Activated CD4-positive, alpha-beta memory T cell treated with anti-CD3 and anti-CD28 coated beads for 36 hours (primary cell): ENCODE results near the gene LSG1. TPM values are rescaled to one million over a fixed set of nuclear protein-coding genes. Genes with fewer than 3 reads are reported as not detected.

Experiments
- CTCF ChIA-PET: fragments of 350-600 bp; sonication (Branson Sonifier 250); formaldehyde crosslinking; loops from one replicate; lab custom pipeline; 2021; ENCODE audit warnings: antibody characterized with exemption, inconsistent platforms; lab: Charles Lee
- POLR2A ChIA-PET: fragments of 350-600 bp; sonication (Branson Sonifier 250); formaldehyde crosslinking; loops from one replicate; lab custom pipeline; 2021; ENCODE audit warnings: antibody characterized with exemption; lab: Charles Lee
- DNase-seq: peaks from one replicate; pipeline ENCODE4 v3.0.0-alpha.2; 2020
- H3K27ac Mint-ChIP-seq: one replicate; pipeline ENCODE4 v1.8.0; 2021; ENCODE audit warnings: mixed read lengths
- H3K27me3 Mint-ChIP-seq: one replicate; pipeline ENCODE4 v1.8.0; 2021; ENCODE audit warnings: mixed read lengths
- H3K36me3 Mint-ChIP-seq: one replicate; pipeline ENCODE4 v1.8.0; 2021; ENCODE audit warnings: mixed read lengths
- H3K4me1 Mint-ChIP-seq: one replicate; pipeline ENCODE4 v1.8.0; 2021; ENCODE audit warnings: low read depth, mixed read lengths
- H3K4me3 Mint-ChIP-seq: one replicate; pipeline ENCODE4 v1.8.0; 2021; ENCODE audit warnings: mild to moderate bottlenecking, mixed read lengths
- H3K9me3 Mint-ChIP-seq: one replicate; pipeline ENCODE4 v1.8.0; 2021; ENCODE audit warnings: mixed read lengths
- intact Hi-C: fragments of 100-400 bp; cut with micrococcal nuclease; formaldehyde crosslinking; loops from one replicate; pipeline ENCODE4 v1.15.1; 2023
- total RNA-seq, 2 experiments: library from RNA; stranded (reverse); gene quantifications; one replicate each; pipeline ENCODE4 v1.2.3, GENCODE V29; 2021

LSG1 gene
- total RNA-seq = 10 to 100 TPM; 34.6 to 35.3 TPM

GRCh38 chr3:194671900-194672808 lies at the start of gene LSG1:
Gene LSG1, minus strand, starts transcription at chr3:194672191. Its CDS starts 29 bp downstream, at chr3:194672162.
- intact Hi-C loops = loop anchor here (1.0 to 2.0 kb wide), 3 partner anchors 97 to 588 kb away; partner anchors contain the start of gene ATP13A3
- Mint-ChIP-seq H3K4me1 (peaks cover 59% of the 10 kb centered on the region), H3K27ac (peak within 1 kb of the TSS; percentile 94), H3K4me3 (peak within 1 kb of the TSS; percentile 98), H3K9me3 (no peaks in the 10 kb centered on the region), H3K27me3 (peaks cover 2% of the 10 kb centered on the region), H3K36me3 (peaks cover 15% of the 10 kb centered on the region)
- ChIA-PET CTCF (interaction anchor here (0.6 to 6.7 kb wide), 35 partner anchors 11 to 850 kb away, joined by 3 to 131 read pairs (median 4); partner anchors contain the start of genes FAM43A, TMEM44 and XXYLT1), POLR2A (interaction anchor here (1.0 to 7.0 kb wide), 4 partner anchors 13 to 461 kb away, joined by 3 to 107 read pairs (median 3); partner anchors contain the start of gene FAM43A)
- peak; percentile 93 for DNase-seq

- Mint-ChIP-seq H3K4me1 (peaks cover 2% of the 10 kb centered on the region), H3K27ac (no peak overlapping the region), H3K36me3 (no peaks in the 10 kb centered on the region), H3K27me3 (peaks cover 5% of the 10 kb centered on the region), H3K9me3 (no peaks in the 10 kb centered on the region), H3K4me3 (no peak overlapping the region)
- POLR2A ChIA-PET = interaction anchor here (0.6 kb wide), 1 partner anchor 37 kb away, joined by 3 read pairs; no protein-coding TSS in a partner anchor
- DNase-seq = no peak
- CTCF ChIA-PET = interaction anchor here (2.4 kb wide), 1 partner anchor 33 kb away, joined by 7 read pairs; no protein-coding TSS in a partner anchor
- intact Hi-C loops = no loop called here
These were observed 48.1 kb upstream of the LSG1 start for GRCh38 chr3:194720048-194720447.

GRCh38 chr3:194718079-194718478 lies 46.1 kb upstream of the LSG1 start:
- Mint-ChIP-seq H3K36me3 (no peaks in the 10 kb centered on the region), H3K27ac (no peak overlapping the region), H3K27me3 (peaks cover 3% of the 10 kb centered on the region), H3K9me3 (no peaks in the 10 kb centered on the region), H3K4me1 (peaks cover 2% of the 10 kb centered on the region), H3K4me3 (no peak overlapping the region)
- intact Hi-C loops = no loop called here
- CTCF ChIA-PET = interaction anchor here (0.8 to 0.9 kb wide), 2 partner anchors 35 to 47 kb away, joined by 3 to 4 read pairs; no protein-coding TSS in a partner anchor
- POLR2A ChIA-PET = no interaction called here
- no peak for DNase-seq

- CTCF ChIA-PET = interaction anchor here (1.9 kb wide), 1 partner anchor 33 kb away, joined by 7 read pairs; no protein-coding TSS in a partner anchor
- no peak overlapping the region for H3K27ac Mint-ChIP-seq
- DNase-seq = no peak
- H3K4me3 Mint-ChIP-seq = no peak overlapping the region
- H3K36me3 Mint-ChIP-seq = no peaks in the 10 kb centered on the region
- POLR2A ChIA-PET = no interaction called here
- peaks cover 2% of the 10 kb centered on the region for H3K4me1 Mint-ChIP-seq
- peaks cover 2% of the 10 kb centered on the region for H3K27me3 Mint-ChIP-seq
- no peaks in the 10 kb centered on the region for H3K9me3 Mint-ChIP-seq
- intact Hi-C loops = no loop called here
These were observed 43.2 kb upstream of the LSG1 start for GRCh38 chr3:194715022-194715800.

- no peak overlapping the region for H3K4me3 Mint-ChIP-seq
- H3K27me3 Mint-ChIP-seq = peaks cover 2% of the 10 kb centered on the region
- no peaks in the 10 kb centered on the region for H3K9me3 Mint-ChIP-seq
- no peak overlapping the region for H3K27ac Mint-ChIP-seq
- DNase-seq = no peak
- peaks cover 2% of the 10 kb centered on the region for H3K4me1 Mint-ChIP-seq
- intact Hi-C loops = no loop called here
- ChIA-PET CTCF (interaction anchor here (0.6 kb wide), 1 partner anchor 230 kb away, joined by 4 read pairs; no protein-coding TSS in a partner anchor), POLR2A (no interaction called here)
- no peaks in the 10 kb centered on the region for H3K36me3 Mint-ChIP-seq
These were observed 42.6 kb upstream of the LSG1 start for GRCh38 chr3:194714564-194714963.

GRCh38 chr3:194714137-194714455 lies 42.1 kb upstream of the LSG1 start:
- Mint-ChIP-seq H3K9me3 (no peaks in the 10 kb centered on the region), H3K4me1 (peaks cover 2% of the 10 kb centered on the region), H3K27ac (no peak overlapping the region), H3K4me3 (no peak overlapping the region), H3K36me3 (no peaks in the 10 kb centered on the region), H3K27me3 (peaks cover 2% of the 10 kb centered on the region)
- intact Hi-C loops = no loop called here
- POLR2A ChIA-PET = no interaction called here
- no peak for DNase-seq
- CTCF ChIA-PET = interaction anchor here (0.6 kb wide), 1 partner anchor 231 kb away, joined by 4 read pairs; no protein-coding TSS in a partner anchor

GRCh38 chr3:194713299-194714136 lies 41.5 kb upstream of the LSG1 start:
- H3K4me1 Mint-ChIP-seq = peaks cover 2% of the 10 kb centered on the region
- no peaks in the 10 kb centered on the region for H3K9me3 Mint-ChIP-seq
- ChIA-PET CTCF (no interaction called here), POLR2A (no interaction called here)
- intact Hi-C loops = no loop called here
- peaks cover 2% of the 10 kb centered on the region for H3K27me3 Mint-ChIP-seq
- H3K27ac Mint-ChIP-seq = no peak overlapping the region
- no peak overlapping the region for H3K4me3 Mint-ChIP-seq
- no peak for DNase-seq
- no peaks in the 10 kb centered on the region for H3K36me3 Mint-ChIP-seq

- intact Hi-C loops = no loop called here
- Mint-ChIP-seq H3K4me1 (peaks cover 2% of the 10 kb centered on the region), H3K27ac (no peak overlapping the region), H3K9me3 (peaks cover 4% of the 10 kb centered on the region), H3K4me3 (no peak overlapping the region), H3K27me3 (peaks cover 2% of the 10 kb centered on the region), H3K36me3 (no peaks in the 10 kb centered on the region)
- POLR2A ChIA-PET = no interaction called here
- CTCF ChIA-PET = no interaction called here
- no peak for DNase-seq
These were observed 39.9 kb upstream of the LSG1 start for GRCh38 chr3:194711913-194712312.

- intact Hi-C loops = no loop called here
- Mint-ChIP-seq H3K4me1 (peaks cover 2% of the 10 kb centered on the region), H3K27ac (no peak overlapping the region), H3K9me3 (peaks cover 4% of the 10 kb centered on the region), H3K4me3 (no peak overlapping the region), H3K36me3 (no peaks in the 10 kb centered on the region), H3K27me3 (peaks cover 2% of the 10 kb centered on the region)
- ChIA-PET CTCF (no interaction called here), POLR2A (no interaction called here)
- DNase-seq = no peak
These were observed 39.3 kb upstream of the LSG1 start for GRCh38 chr3:194711286-194711685.

GRCh38 chr3:194707147-194707540 lies 35.2 kb upstream of the LSG1 start:
- ChIA-PET CTCF (interaction anchor here (1.0 kb wide), 2 partner anchors 19 to 25 kb away, joined by 3 to 4 read pairs; no protein-coding TSS in a partner anchor), POLR2A (no interaction called here)
- no peak overlapping the region for H3K4me3 Mint-ChIP-seq
- DNase-seq = no peak
- H3K36me3 Mint-ChIP-seq = no peaks in the 10 kb centered on the region
- no peaks in the 10 kb centered on the region for H3K4me1 Mint-ChIP-seq
- no peak overlapping the region for H3K27ac Mint-ChIP-seq
- peaks cover 4% of the 10 kb centered on the region for H3K9me3 Mint-ChIP-seq
- H3K27me3 Mint-ChIP-seq = peaks cover 2% of the 10 kb centered on the region
- intact Hi-C loops = no loop called here

- Mint-ChIP-seq H3K4me1 (no peaks in the 10 kb centered on the region), H3K4me3 (no peak overlapping the region), H3K27ac (no peak overlapping the region), H3K27me3 (no peaks in the 10 kb centered on the region), H3K9me3 (peaks cover 4% of the 10 kb centered on the region), H3K36me3 (no peaks in the 10 kb centered on the region)
- DNase-seq = no peak
- intact Hi-C loops = no loop called here
- POLR2A ChIA-PET = no interaction called here
- CTCF ChIA-PET = no interaction called here
These were observed 33.8 kb upstream of the LSG1 start for GRCh38 chr3:194705761-194706160.
